ENCODE data around the gene MYO18B.

GRCh38 chr22:25845985-25846745 lies 104.2 kb downstream of the MYO18B start:
- TF ChIP-seq CTCF (IDR thresholded peaks at IDR 0.05; ENCODE audit: control extremely low read depth in 1 of 3, insufficient read depth in 1 of 3, low read depth in 1 of 3, low read length in 3 of 3), result no peak
- TF ChIP-seq MAX (IDR thresholded peaks at IDR 0.05), result no peak
- TF ChIP-seq EZH2 (IDR thresholded peaks at IDR 0.05; ENCODE audit: low read depth, low read length, severe bottlenecking), result no peak
- TF ChIP-seq ZNF274 (IDR thresholded peaks at IDR 0.05; ENCODE audit: borderline replicate concordance, extremely low read depth, low read length), result no peak
- TF ChIP-seq JUND (IDR thresholded peaks at IDR 0.05; ENCODE audit: low read length), result no peak
- no peak for TF ChIP-seq SUZ12 (IDR thresholded peaks at IDR 0.05; ENCODE audit: low read length)
- TF ChIP-seq ATF3 (IDR thresholded peaks at IDR 0.05; ENCODE audit: insufficient read depth, low read depth, low read length), result no peak
